Spleen (tissue), 11 donors: ENCODE results near the gene SCO1. TPM values are rescaled to one million over a fixed set of nuclear protein-coding genes. Genes with fewer than 3 reads are reported as not detected.

Experiments used
- DNase-seq: peaks from one replicate; pipeline ENCODE4 v3.0.0-alpha.2; 2020
- H3K27ac ChIP-seq, 8 donors: fragments of 200-600 bp; sonication (generic) in 7 of 8; 1 replicate in 4 of 8; 2 replicates in 4 of 8; pipeline versions ENCODE4 v1.5.0 to v1.8.0; 2016 to 2021; ENCODE audit warnings: inconsistent platforms in 4 of 8, mild to moderate bottlenecking in 4 of 8, moderate library complexity in 1 of 8
- H3K27me3 ChIP-seq, 7 donors: fragments of 200-600 bp; sonication (generic) in 6 of 7; replicated peaks in 1 of 7; 1 replicate in 4 of 7; 2 replicates in 3 of 7; pipeline versions ENCODE4 v1.5.0 to v1.8.0; 2016 to 2021; ENCODE audit warnings: inconsistent platforms in 3 of 7, mild to moderate bottlenecking in 1 of 7
- H3K36me3 ChIP-seq, 6 donors: fragments of 200-600 bp; sonication (generic) in 5 of 6; 1 replicate in 4 of 6; 2 replicates in 2 of 6; pipeline versions ENCODE4 v1.5.0 to v1.8.0; 2016 to 2021; ENCODE audit warnings: inconsistent platforms in 2 of 6
- H3K4me1 ChIP-seq, 6 donors: fragments of 200-600 bp; sonication (generic) in 5 of 6; 1 replicate in 3 of 6; 2 replicates in 3 of 6; pipeline versions ENCODE4 v1.5.0 to v1.8.0; 2016 to 2021; ENCODE audit warnings: inconsistent platforms in 3 of 6
- H3K4me3 ChIP-seq, 8 donors: fragments of 200-600 bp; sonication (generic) in 7 of 8; 1 replicate in 4 of 8; 2 replicates in 4 of 8; pipeline versions ENCODE4 v1.5.0 to v1.8.0; 2016 to 2021; ENCODE audit warnings: inconsistent platforms in 4 of 8, mild to moderate bottlenecking in 4 of 8, moderate library complexity in 2 of 8
- H3K9me3 ChIP-seq, 8 donors: fragments of 200-600 bp; sonication (generic) in 7 of 8; 1 replicate in 4 of 8; 2 replicates in 4 of 8; pipeline versions ENCODE4 v1.5.0 to v1.8.0; 2016 to 2021; ENCODE audit warnings: inconsistent platforms in 4 of 8
- CTCF ChIP-seq, 11 experiments: fragments of 200-600 bp in 7 of 11; fragments of 450-650 bp in 4 of 11; sonication (generic) in 4 of 11; IDR thresholded peaks in 8 of 11; conservative IDR thresholded peaks in 3 of 11; 1 replicate in 7 of 11; 2 replicates in 4 of 11; pipeline versions ENCODE4 v1.4.0 to v1.8.0; 2016 to 2021; ENCODE audit warnings: antibody characterized with exemption in 11 of 11, inconsistent platforms in 4 of 11, mild to moderate bottlenecking in 1 of 11
- POLR2A ChIP-seq, 3 donors: fragments of 450-650 bp; IDR thresholded peaks; one replicate each; pipeline ENCODE4 v1.5.1; 2017; ENCODE audit warnings: antibody characterized with exemption in 3 of 3, mild to moderate bottlenecking in 1 of 3
- POLR2AphosphoS5 ChIP-seq, 3 donors: sonication (generic); formaldehyde crosslinking; IDR thresholded peaks; one replicate each; pipeline ENCODE4 v1.5.1; 2017; ENCODE audit warnings: antibody characterized with exemption in 3 of 3
- WGBS, 5 donors: extraction: QIAGEN DNeasy Blood & Tissue Kit in 3 of 5; methylation state at CpG; one replicate each; pipeline versions ENCODE4 v1.1.5 to v1.1.7; 2013 to 2018; 5-methylcytosine and 5-hydroxymethylcytosine counted together
- intact Hi-C: fragments of 100-400 bp; cut with DNase I; formaldehyde crosslinking; loops from one replicate; pipeline ENCODE4 v1.15.0; 2023; ENCODE audit warnings: low total_unique reads
- polyA plus RNA-seq, 3 donors: library from polyadenylated mRNA; stranded (reverse); fragments of 200-250 nt; gene quantifications; one replicate each; pipeline ENCODE4 v1.2.1, GENCODE V29; 2013
- total RNA-seq, 7 donors: library from RNA; depleted of rRNA in 3 of 7; stranded (reverse); fragments of >200 nt in 3 of 7; fragmentation: NEBNext Ultra II Directional in 4 of 7; extraction: Animal tissue kit (Norgen Biotek cat#: 25700) in 4 of 7; gene quantifications; one replicate each; pipeline versions ENCODE4 v1.1.0 to v1.2.1, GENCODE V29; 2016 to 2021
- donor health status: healthy with polysubstance abuse.
- donor health status: DM: no; HTN: no; CAD: no; lungs with moderate emphysema.
- donor health status: DM: no; HTN: no; CAD: no.
- donor health status: Bipolar disorder and iron deficiency.
- donor health status: healthy.
- donor health status: DM: no; HTN: no; CAD: no.
- donor health status: DM: yes; HTN: yes; CAD: no.

The SCO1 gene
- total and polyA plus RNA-seq, 10 donors = 5.4 to 31.1 (median 16.1) TPM

- Histone ChIP-seq H3K9me3 (no peaks in the 10 kb centered on the region), H3K36me3 (peaks cover 0 to 31% (median 10%) of the 10 kb centered on the region in 6 donors), H3K27ac (no peak overlapping the region), H3K4me3 (no peak overlapping the region), H3K4me1 (peaks cover 0 to 18% (median 12%) of the 10 kb centered on the region in 6 donors), H3K27me3 (peaks cover 0 to 9% (median 0%) of the 10 kb centered on the region in 7 donors)
- WGBS, 5 donors = 86 to 99% (median 94%) methylated on average over 3 of the region's 3 CpGs
- no peak for DNase-seq
- intact Hi-C loops = no loop called here
- TF ChIP-seq CTCF (IDR thresholded peaks at IDR 0.05 in 8 of 11, conservative IDR thresholded peaks at IDR 0.05 in 3 of 11) (no peak), POLR2A (IDR thresholded peaks at IDR 0.05) (no peak), POLR2AphosphoS5 (IDR thresholded peaks at IDR 0.05) (no peak)
These were observed 27.9 kb upstream of the SCO1 start for GRCh38 chr17:10725262-10725661.

GRCh38 chr17:10724546-10725195 lies 27.3 kb upstream of the SCO1 start:
- TF ChIP-seq POLR2AphosphoS5 (IDR thresholded peaks at IDR 0.05) = no peak
- TF ChIP-seq POLR2A (IDR thresholded peaks at IDR 0.05) = no peak
- DNase-seq = no peak
- intact Hi-C loops = no loop called here
- H3K27ac ChIP-seq = no peak overlapping the region
- WGBS, 5 donors = 88 to 93% (median 90%) methylated on average over 11 of the region's 11 CpGs
- H3K9me3 ChIP-seq = no peaks in the 10 kb centered on the region
- H3K4me1 ChIP-seq = peaks cover 0 to 13% (median 9%) of the 10 kb centered on the region in 6 donors
- H3K36me3 ChIP-seq = peaks cover 0 to 31% (median 10%) of the 10 kb centered on the region in 6 donors
- peaks cover 0 to 6% (median 0%) of the 10 kb centered on the region in 7 donors for H3K27me3 ChIP-seq
- H3K4me3 ChIP-seq = no peak overlapping the region

- intact Hi-C loops = no loop called here
- Histone ChIP-seq H3K4me3 (no peak overlapping the region), H3K4me1 (no peaks in the 10 kb centered on the region), H3K9me3 (no peaks in the 10 kb centered on the region), H3K27me3 (no peaks in the 10 kb centered on the region), H3K36me3 (peaks cover 0 to 38% (median 11%) of the 10 kb centered on the region in 6 donors), H3K27ac (no peak overlapping the region)
- DNase-seq = no peak
- 34 to 96% (median 45%) methylated on average over 1 of the region's 1 CpG for WGBS, 5 donors
- TF ChIP-seq CTCF (IDR thresholded peaks at IDR 0.05 in 8 of 11, conservative IDR thresholded peaks at IDR 0.05 in 3 of 11) (no peak), POLR2AphosphoS5 (IDR thresholded peaks at IDR 0.05) (no peak)
These were observed 21.2 kb upstream of the SCO1 start for GRCh38 chr17:10718547-10718946.

- Histone ChIP-seq H3K4me1 (no peaks in the 10 kb centered on the region), H3K27ac (no peak overlapping the region), H3K4me3 (no peak overlapping the region), H3K27me3 (no peaks in the 10 kb centered on the region), H3K9me3 (no peaks in the 10 kb centered on the region), H3K36me3 (peaks cover 0 to 46% (median 19%) of the 10 kb centered on the region in 6 donors)
- TF ChIP-seq POLR2A (IDR thresholded peaks at IDR 0.05) (no peak), POLR2AphosphoS5 (IDR thresholded peaks at IDR 0.05) (peak in 1 of 3 donors; percentile 31)
- WGBS, 5 donors = 90 to 96% (median 94%) methylated on average over 10 of the region's 10 CpGs
- no peak for DNase-seq
- intact Hi-C loops = no loop called here
These were observed 18.9 kb upstream of the SCO1 start for GRCh38 chr17:10716218-10716617.

DNA sequence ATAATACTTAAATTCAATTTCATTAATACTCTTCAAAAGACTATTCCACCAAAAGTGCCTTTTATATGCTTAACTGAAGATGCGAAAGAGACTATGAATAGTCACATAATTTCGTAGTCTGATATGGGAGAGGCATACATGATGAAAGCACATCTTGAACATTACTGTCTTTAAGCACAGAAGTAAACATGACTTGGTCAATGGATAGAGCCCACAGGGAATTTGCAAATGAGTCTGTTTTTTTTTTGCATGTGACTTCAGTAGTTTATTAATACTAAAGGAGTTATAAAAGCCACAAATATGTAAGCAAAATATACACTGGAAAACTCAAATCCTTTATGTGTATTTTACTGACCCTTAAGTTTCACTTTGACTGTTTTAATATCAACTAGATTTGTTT lies 16.0 kb upstream of the SCO1 start:
- TF ChIP-seq POLR2A (IDR thresholded peaks at IDR 0.05) (no peak), POLR2AphosphoS5 (IDR thresholded peaks at IDR 0.05) (no peak), CTCF (IDR thresholded peaks at IDR 0.05 in 8 of 11, conservative IDR thresholded peaks at IDR 0.05 in 3 of 11) (no peak)
- no peak for DNase-seq
- H3K4me1 ChIP-seq = no peaks in the 10 kb centered on the region
- intact Hi-C loops = no loop called here
- H3K9me3 ChIP-seq = no peaks in the 10 kb centered on the region
- H3K36me3 ChIP-seq = peaks cover 0 to 69% (median 48%) of the 10 kb centered on the region in 6 donors
- H3K27me3 ChIP-seq = no peaks in the 10 kb centered on the region
- no peak overlapping the region for H3K27ac ChIP-seq
- H3K4me3 ChIP-seq = no peak overlapping the region
- 91 to 99% (median 95%) methylated on average over 2 of the region's 2 CpGs for WGBS, 5 donors
